Activated CD8-positive, alpha-beta T cell treated with anti-CD3 and anti-CD28 coated beads for 36 hours (primary cell): ENCODE measurements around the gene COPB1. TPM values are rescaled to one million over a fixed set of nuclear protein-coding genes. Genes with fewer than 3 reads are reported as not detected.
A peak's percentile ranks its signal among the peaks of the same experiment; 100 is the strongest.

Experiments used
- ATAC-seq: fragments of 200-7000 bp; cut with Tn5 transposase; one replicate; pipeline ENCODE4 v1.10.0; 2021; ENCODE audit warnings: mild to moderate bottlenecking, moderate library complexity
- CTCF ChIA-PET: fragments of 350-600 bp; sonication (Branson Sonifier 250); formaldehyde crosslinking; loops from one replicate; lab custom pipeline; 2021; ENCODE audit warnings: antibody characterized with exemption; lab: Charles Lee
- POLR2A ChIA-PET: fragments of 350-600 bp; sonication (Branson Sonifier 250); formaldehyde crosslinking; loops from one replicate; lab custom pipeline; 2021; ENCODE audit warnings: antibody characterized with exemption; lab: Charles Lee
- DNase-seq: peaks from one replicate; pipeline ENCODE4 v3.0.0-alpha.2; 2020
- H3K27ac Mint-ChIP-seq: one replicate; pipeline ENCODE4 v1.8.0; 2021; ENCODE audit warnings: mild to moderate bottlenecking, mixed read lengths
- H3K27me3 Mint-ChIP-seq: one replicate; pipeline ENCODE4 v1.8.0; 2021; ENCODE audit warnings: mixed read lengths
- H3K36me3 Mint-ChIP-seq: one replicate; pipeline ENCODE4 v1.8.0; 2021; ENCODE audit warnings: low read depth, mixed read lengths
- H3K4me1 Mint-ChIP-seq: one replicate; pipeline ENCODE4 v1.8.0; 2021; ENCODE audit warnings: low read depth, mixed read lengths
- H3K4me3 Mint-ChIP-seq: one replicate; pipeline ENCODE4 v1.8.0; 2021; ENCODE audit warnings: mild to moderate bottlenecking, moderate library complexity, mixed read lengths
- H3K9me3 Mint-ChIP-seq: one replicate; pipeline ENCODE4 v1.8.0; 2021; ENCODE audit warnings: mixed read lengths
- CTCF ChIP-seq: fragments of 200-600 bp; IDR thresholded peaks from one replicate; pipeline ENCODE4 v1.8.0; 2022; ENCODE audit warnings: antibody characterized with exemption, mild to moderate bottlenecking
- intact Hi-C: fragments of 100-400 bp; cut with micrococcal nuclease; formaldehyde crosslinking; loops from one replicate; pipeline ENCODE4 v1.10.0; 2022
- total RNA-seq, 2 experiments: library from RNA; stranded (reverse); gene quantifications; one replicate each; pipeline ENCODE4 v1.2.3, GENCODE V29; 2021

Gene COPB1
- 10 to 100 TPM; 90.9 to 93.5 TPM for total RNA-seq

- POLR2A ChIA-PET = interaction anchor here (0.7 to 7.6 kb wide), 13 partner anchors 10 to 605 kb away, joined by 3 to 40 read pairs (median 5); partner anchors contain the start of genes PDE3B and PSMA1
- no peaks in the 10 kb centered on the region for H3K27me3 Mint-ChIP-seq
- peak within 1 kb of the TSS; percentile 96 for H3K4me3 Mint-ChIP-seq
- DNase-seq (peak; percentile 96), ATAC-seq (peak; percentile 94)
- TF ChIP-seq CTCF = no peak
- peaks cover 34% of the 10 kb centered on the region for H3K4me1 Mint-ChIP-seq
- no peaks in the 10 kb centered on the region for H3K9me3 Mint-ChIP-seq
- H3K27ac Mint-ChIP-seq = peak within 1 kb of the TSS; percentile 99
- H3K36me3 Mint-ChIP-seq = peaks cover 52% of the 10 kb centered on the region
- CTCF ChIA-PET = interaction anchor here (1.0 to 1.7 kb wide), 5 partner anchors 18 to 506 kb away, joined by 3 to 7 read pairs (median 4); no protein-coding TSS in a partner anchor
- intact Hi-C loops = loop anchor here (2.0 kb wide), 1 partner anchor 21 kb away; the partner anchor contains the start of gene PSMA1
Measured at GRCh38 chr11:14499560-14500180, at the start of gene COPB1. Gene COPB1 (minus strand): TSS chr11:14499811. CDS start chr11:14498928, 883 bp downstream.

DNA sequence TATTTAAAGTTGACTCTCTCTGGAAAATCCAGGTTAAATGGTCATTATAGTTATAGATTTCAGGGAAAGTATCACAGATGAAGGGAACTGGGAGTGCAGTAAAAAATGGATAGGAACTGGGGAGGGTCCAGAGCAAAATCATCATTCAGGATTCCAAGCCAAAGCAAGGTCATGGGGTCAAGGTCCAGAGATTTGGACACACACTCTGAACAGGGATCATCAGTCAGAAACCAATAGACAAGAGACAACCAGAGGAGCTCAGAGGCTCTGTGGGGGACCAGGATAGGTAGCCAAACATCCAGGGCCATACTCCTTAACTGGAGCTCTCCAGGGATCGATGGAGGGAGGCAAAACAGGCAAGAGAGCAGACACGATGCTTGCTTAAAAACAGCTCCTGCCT lies 47.8 kb upstream of the COPB1 start:
- Mint-ChIP-seq H3K36me3 (peaks cover 23% of the 10 kb centered on the region), H3K27me3 (no peaks in the 10 kb centered on the region), H3K4me1 (peaks cover 27% of the 10 kb centered on the region), H3K4me3 (no peak overlapping the region), H3K27ac (no peak overlapping the region), H3K9me3 (peaks cover 3% of the 10 kb centered on the region)
- DNase-seq (no peak), ATAC-seq (no peak)
- intact Hi-C loops = no loop called here
- CTCF ChIA-PET = interaction anchor here (0.9 to 1.4 kb wide), 4 partner anchors 11 to 459 kb away, joined by 3 to 4 read pairs (median 3); no protein-coding TSS in a partner anchor
- no peak for TF ChIP-seq CTCF
- POLR2A ChIA-PET = interaction anchor here (0.8 to 1.1 kb wide), 3 partner anchors 27 to 345 kb away, joined by 3 read pairs; partner anchors contain the start of gene CYP2R1

DNA sequence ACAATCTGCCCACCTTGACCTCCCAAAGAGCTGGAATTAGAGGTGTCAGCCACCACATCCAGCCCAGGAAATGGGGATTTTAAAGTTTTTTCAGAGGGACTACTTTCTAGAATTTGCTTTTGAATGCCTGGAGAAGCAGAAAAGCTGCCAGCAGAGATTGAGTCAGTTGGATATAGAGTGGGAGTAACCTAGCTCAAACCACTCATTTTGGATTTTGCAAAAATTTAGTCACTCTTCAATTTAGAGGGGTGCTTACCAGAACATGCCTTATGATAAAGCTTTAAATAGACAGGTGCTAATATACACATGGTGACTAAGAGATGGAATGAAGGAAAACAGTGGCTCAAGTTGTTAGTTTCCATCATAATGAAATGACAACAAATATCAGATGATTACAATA lies 47.1 kb upstream of the COPB1 start:
- CTCF ChIA-PET = interaction anchor here (0.9 to 1.4 kb wide), 6 partner anchors 8 to 361 kb away, joined by 3 to 4 read pairs (median 3); no protein-coding TSS in a partner anchor
- H3K36me3 Mint-ChIP-seq = peaks cover 23% of the 10 kb centered on the region
- no peak for DNase-seq
- no peak overlapping the region for H3K27ac Mint-ChIP-seq
- peak; percentile 59 for ATAC-seq
- H3K4me1 Mint-ChIP-seq = peaks cover 31% of the 10 kb centered on the region
- intact Hi-C loops = no loop called here
- POLR2A ChIA-PET = interaction anchor here (0.9 to 1.5 kb wide), 3 partner anchors 26 to 105 kb away, joined by 3 read pairs; no protein-coding TSS in a partner anchor
- no peaks in the 10 kb centered on the region for H3K27me3 Mint-ChIP-seq
- H3K9me3 Mint-ChIP-seq = peaks cover 3% of the 10 kb centered on the region
- no peak overlapping the region for H3K4me3 Mint-ChIP-seq
- no peak for TF ChIP-seq CTCF

- intact Hi-C loops = no loop called here
- TF ChIP-seq CTCF = no peak
- peaks cover 22% of the 10 kb centered on the region for H3K36me3 Mint-ChIP-seq
- DNase-seq (no peak), ATAC-seq (peak; percentile 76)
- H3K27ac Mint-ChIP-seq = peak overlapping the region; percentile 81
- ChIA-PET CTCF (interaction anchor here (1.4 kb wide), 1 partner anchor 20 kb away, joined by 3 read pairs; no protein-coding TSS in a partner anchor), POLR2A (interaction anchor here (1.2 kb wide), 1 partner anchor 34 kb away, joined by 3 read pairs; no protein-coding TSS in a partner anchor)
- H3K4me1 Mint-ChIP-seq = peaks cover 50% of the 10 kb centered on the region
- H3K9me3 Mint-ChIP-seq = peaks cover 3% of the 10 kb centered on the region
- H3K4me3 Mint-ChIP-seq = no peak overlapping the region
- H3K27me3 Mint-ChIP-seq = no peaks in the 10 kb centered on the region
Measured at GRCh38 chr11:14544611-14545010, 45.0 kb upstream of the COPB1 start.
